ENCODE data around the gene ACBD5.
"Not testable (repeated sequence)": the region's sequence is repeated elsewhere in the genome, so short reads cannot be mapped to it uniquely, and the experiment has no call there.

ACBD5 gene, protein sequence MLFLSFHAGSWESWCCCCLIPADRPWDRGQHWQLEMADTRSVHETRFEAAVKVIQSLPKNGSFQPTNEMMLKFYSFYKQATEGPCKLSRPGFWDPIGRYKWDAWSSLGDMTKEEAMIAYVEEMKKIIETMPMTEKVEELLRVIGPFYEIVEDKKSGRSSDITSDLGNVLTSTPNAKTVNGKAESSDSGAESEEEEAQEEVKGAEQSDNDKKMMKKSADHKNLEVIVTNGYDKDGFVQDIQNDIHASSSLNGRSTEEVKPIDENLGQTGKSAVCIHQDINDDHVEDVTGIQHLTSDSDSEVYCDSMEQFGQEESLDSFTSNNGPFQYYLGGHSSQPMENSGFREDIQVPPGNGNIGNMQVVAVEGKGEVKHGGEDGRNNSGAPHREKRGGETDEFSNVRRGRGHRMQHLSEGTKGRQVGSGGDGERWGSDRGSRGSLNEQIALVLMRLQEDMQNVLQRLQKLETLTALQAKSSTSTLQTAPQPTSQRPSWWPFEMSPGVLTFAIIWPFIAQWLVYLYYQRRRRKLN

DNA sequence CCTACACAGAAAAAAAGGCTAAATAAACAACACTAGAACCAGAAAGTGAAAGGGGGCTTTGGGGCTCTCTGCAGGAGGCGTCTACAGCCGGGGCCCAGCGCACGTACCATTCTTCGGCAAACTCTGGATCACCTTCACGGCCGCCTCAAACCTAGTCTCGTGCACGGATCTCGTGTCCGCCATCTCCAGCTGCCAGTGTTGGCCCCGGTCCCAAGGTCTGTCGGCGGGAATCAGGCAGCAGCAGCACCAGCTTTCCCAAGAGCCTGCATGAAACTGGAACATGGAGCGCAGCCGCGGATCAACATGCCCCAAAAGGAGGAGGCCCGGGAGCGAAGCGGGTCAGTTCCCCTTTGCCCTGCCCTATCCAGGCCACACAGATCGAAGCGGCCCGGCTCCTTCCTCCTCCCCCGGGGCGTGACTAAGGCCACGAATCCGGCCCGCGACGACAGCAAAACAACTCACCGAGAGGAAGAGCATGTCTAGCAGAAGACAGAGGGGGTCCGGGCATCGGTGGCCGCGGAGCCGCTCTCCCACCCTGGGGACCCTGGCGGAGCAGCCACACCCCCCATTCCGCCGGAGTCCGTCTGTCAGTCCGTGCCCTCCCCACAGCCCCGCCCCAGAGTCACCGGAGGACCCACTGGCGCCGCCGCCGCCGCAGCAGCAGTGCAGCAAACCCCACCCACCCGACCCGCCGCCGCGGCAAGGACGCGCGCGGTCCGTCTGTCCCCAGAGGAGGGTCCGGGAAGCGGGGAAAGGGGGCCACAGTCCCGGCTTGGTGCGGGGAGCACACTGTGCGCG, at the start of gene ACBD5:
Gene ACBD5, minus strand, starts transcription at position 586 of the 798 bp plus-strand sequence. Its CDS starts 109 bp downstream, at position 477.
- DNase-seq = peak; percentile 15

DNA sequence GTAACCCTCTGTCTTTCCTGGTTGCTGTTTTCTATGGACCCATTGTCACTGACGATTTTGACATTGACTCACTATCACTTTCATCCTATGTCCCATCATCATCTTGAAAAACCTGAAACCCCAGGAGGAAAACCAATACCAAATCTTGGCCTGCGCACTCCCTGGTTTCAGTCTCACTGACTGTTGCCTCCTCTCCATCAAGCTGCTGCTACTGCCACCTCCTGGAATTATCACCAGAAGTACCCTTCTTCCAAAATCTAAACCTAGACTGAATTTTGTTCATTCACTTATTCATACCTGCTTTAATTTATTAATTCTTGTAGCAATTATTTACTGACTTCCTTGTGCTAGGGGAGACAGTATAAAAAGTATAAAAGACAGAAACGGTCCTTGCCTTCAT, 44.5 kb upstream of the ACBD5 start:
- DNase-seq = no peak

DNA sequence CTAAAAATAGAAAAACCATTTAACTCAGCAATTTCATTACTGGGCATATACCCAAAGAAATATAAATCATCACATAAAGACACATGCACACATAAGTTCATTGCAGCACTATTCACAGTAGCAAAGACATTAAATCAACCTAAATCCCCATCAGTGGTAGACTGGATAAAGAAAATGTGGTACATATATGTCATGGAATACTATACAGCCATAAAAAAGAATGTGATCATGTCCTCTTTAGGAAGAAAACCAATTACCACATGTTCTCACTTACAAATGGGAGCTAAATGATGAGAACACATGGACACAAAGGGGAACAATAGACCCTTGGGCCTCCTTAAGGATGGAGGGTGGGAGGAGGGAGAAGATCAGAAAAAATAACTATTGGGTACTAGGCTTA, 36.0 kb upstream of the ACBD5 start:
- DNase-seq = no peak

DNA sequence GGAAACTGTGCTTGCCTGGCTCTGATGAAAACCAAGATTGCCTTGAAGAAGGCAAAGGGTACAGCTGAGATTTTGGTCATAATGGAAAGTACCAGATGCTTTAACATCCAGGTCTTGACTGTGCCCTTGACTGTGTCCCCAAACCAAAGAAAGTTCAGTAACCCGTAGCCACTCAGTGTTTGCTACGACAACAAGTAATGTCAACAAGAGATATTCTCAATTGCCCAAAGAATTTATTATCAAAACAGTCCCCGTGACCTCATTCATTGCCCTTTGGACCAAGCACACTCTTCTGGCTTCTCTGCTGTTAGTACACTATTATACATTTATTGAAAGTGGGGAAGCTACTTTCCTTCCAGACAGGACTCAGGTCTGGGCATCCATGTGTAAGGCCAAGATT, 25.4 kb upstream of the ACBD5 start:
- not testable (repeated sequence) for DNase-seq

DNA sequence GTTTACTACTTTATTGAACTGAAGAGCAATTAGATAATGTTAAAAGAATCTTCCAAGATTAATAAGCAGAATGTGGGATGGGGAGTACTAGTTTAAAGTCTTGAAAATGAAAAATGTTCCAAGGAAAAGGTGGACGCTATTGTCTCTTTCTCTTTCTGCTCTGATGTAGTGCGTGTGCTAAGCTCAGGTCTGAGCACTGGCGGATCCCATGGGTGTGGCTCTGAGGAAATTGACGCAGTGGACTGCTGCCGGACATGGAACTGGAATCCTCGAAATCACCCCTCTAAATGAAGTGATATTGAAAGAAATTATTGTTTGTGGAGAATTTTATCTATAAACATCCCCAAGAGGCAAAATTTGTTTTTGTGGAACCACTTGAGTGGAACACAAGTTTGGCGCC, 22.2 kb upstream of the ACBD5 start:
- not testable (repeated sequence) for DNase-seq

DNA sequence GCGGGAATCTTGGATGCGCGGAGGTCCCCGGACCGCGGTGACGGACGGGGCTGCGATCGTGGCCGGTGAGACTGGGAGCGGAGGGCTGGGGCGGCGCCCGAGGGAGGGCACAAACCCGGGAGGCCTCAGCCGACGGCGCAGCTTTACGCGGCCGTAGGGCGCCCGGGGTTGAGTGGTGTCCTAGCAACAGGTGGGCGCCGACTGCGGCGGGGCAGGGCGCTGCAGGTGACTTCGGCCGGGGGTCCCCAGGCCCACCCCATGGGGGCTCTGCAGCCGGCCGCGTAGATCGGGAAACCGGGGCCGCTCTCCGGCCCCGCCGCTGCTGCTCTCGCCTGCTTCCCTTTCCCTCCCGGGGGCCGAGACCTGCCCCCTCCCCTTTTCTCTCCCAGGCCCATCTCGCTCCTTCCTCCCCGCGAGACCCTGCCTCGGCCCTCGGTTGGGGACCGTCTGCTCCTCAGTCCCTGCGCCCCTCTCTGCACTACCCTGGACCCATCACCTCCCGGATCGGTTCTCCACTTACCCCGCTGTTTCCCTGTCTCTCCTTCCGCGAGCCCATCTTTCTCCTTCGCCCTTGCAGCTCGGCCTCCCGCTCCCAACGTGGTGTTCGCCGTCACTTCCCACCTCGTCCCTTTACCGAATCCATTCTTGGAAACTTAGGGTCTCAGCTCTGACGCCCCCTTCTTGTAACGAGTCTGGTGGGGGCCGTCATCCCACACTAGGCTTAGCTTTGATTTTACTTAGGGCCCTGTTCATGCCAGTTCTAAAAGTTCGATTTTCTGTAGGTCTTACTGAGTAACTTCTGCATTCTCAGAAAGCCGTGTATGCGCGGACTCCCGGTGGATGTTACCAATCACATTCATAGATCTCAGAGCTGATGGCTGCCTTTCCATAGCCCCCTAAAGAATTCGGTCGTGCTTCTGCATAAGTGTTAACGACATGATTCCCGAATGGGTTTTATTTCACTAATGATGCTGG, 18.5 kb upstream of the ACBD5 start:
- DNase-seq = no peak

DNA sequence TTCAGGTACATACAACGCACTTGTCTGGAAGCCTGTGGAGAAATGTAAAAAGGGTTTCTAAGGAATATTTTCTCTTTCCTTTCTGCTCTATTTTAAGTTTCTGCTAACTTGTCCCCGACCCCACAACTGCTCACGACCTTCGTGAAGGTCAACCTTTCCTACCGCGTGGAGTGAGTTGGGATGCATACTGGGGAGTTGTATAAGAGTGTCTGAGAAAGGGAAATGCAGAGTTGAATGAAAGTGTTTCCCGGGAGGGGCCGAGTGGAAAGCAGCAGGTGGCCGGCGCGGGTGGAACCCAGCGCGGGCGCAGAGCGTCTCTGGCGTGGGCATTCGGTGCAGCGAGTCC, 17.9 kb upstream of the ACBD5 start:
- no peak for DNase-seq

DNA sequence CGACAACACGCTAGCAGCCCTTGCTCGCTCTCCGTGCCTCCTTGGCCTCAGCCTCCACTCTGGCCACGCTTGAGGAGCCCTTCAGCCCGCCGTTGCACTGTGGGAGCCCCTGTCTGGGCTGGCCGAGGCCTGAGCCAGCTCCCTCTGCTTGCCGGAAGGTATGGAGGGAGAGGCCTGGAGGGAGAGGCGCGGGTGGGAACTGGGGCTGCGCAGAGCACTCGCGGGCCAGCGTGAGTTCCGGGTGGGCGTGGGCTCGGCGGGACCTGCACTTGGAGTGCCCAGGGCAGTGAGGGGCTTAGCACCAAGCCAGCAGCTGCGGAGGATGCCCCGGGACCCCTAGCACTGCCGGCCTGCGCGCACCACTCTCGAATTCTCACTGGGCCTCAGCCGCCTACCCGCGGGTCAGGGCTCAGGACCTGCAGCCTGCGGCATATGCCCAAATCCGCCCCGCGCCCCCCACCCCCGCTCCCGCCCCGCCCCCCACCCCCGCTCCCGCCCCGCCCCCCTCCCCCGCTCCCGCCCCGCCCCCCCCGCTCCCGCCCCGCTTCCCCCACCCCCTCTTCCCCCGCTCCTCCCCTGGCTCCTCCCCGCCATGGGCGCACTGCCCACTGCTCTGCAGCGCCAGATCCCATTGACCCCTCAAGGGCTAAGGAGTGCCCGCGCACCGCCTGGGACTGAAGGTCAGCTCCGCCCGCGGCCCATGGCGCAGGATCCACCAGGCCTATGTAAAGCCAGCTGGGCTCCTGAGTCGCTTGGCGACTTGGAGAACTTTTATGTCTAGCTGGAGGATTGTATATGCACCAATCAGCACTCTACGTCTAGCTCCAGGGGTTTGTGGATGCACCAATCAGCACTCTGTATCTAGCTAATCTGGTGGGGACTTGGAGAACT, 15.9 kb upstream of the ACBD5 start:
- DNase-seq = no peak

DNA sequence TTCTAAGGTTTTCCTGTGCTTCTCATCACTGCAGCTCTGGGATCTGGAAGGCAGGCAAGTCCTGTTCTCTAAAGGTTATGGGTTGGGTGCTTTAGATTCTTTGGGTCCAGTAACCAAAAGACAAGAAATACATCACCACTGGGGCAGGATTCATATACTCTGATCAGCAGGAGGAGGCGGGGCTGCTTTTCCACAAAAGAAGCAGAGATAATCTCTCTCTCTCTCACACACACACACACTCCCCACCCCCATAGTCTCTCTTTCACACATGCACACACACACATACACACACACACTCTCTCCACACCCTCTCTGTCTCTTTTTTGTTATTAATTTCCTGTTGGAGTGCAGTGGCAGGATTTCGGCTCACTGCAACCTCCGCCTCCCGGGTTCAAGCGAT, 13.0 kb upstream of the ACBD5 start:
- DNase-seq = no peak

DNA sequence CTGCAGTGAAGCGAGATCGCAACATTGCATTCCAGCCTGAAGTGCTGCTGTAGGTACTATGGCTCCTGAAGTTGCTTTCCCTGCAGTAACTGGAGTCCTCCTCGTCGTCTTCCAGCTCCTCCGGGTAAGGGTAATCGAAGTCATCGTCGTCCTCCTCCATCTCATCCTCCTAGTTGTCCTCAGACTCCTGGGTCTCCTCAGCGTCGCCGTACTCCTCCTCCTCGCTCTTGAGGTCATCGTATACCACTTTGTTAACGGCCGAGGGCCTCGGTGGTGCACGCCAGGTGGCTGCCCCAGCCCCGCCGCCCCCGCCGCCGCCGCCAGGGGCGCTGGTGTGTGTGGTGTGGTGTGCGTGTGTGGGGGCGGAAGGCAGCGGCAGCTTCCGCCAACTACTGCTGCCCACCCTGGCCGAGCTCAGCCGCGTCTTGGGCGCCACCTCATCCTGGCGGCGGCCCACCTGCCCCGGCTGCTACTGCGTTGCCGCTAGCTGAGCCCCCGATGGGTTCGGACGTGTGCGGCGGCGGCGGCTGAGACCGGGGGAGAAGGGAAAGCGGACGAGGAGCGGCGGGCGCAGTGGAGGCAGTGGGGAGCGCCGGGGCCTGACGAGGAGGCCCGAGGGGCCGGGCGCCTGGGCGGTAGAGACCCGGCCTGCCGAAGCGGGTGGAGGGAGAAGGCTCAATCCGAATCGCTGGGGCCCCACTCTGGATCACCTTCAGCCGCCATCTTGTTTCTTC, 11.8 kb upstream of the ACBD5 start:
- no peak for DNase-seq

DNA sequence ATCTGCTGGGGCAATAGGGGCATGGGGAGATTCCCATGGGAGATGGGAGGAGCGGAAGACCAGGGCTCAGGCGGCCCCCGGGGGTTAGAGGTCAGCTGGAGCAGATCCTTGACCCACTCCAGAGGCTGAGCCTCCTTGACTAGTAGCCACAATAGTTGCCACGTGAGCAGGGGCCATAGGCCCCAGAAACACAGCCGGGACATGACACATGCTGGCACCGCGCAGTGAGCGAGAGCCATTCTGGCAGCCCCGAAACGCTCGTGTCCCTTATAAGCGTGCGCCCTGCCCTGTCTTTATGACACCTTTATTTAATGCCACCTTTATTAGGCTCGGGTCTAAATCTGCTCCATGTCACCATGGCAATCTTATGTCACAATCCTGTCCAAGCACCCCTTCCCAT, 11.0 kb upstream of the ACBD5 start:
- no peak for DNase-seq

DNA sequence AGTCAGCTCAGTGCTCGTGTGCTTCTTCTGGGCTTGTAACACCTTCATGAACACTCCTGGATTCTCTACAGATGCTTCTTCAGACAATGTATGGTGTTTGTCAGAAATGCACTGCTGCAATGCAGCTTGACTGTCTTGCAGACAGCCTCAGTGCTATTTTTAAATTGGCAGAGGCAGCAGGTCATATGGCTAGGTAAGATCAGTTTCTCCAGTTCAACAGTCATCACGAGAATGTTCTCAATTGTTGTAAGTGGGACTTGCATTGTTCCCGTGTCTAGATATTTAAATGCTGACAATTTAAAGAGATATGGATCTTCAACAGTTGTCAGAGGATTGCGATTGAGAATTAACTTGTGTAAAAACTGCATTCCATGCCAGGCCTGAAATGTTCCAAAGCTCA, 7.6 kb upstream of the ACBD5 start:
- no peak for DNase-seq

DNA sequence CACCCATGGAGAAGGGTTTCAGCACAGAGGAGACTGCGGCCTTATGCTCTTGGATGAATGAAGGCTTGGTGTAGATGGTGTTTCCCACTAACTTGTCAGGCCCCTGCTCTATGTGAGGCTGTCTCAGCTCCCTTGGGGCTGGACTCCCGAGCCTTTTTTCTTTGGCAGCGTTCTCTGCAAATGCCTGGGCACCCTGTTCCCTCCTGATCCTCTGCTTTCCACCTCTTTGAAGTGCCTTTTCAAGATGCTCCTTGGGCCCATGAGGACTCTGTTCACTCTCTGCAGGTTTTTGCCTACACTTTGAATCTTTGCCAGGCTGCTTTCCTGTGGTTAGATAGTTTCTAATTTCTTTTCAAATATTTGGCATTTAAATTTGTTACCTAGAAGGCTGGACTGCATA, 6.8 kb upstream of the ACBD5 start:
- DNase-seq = no peak

DNA sequence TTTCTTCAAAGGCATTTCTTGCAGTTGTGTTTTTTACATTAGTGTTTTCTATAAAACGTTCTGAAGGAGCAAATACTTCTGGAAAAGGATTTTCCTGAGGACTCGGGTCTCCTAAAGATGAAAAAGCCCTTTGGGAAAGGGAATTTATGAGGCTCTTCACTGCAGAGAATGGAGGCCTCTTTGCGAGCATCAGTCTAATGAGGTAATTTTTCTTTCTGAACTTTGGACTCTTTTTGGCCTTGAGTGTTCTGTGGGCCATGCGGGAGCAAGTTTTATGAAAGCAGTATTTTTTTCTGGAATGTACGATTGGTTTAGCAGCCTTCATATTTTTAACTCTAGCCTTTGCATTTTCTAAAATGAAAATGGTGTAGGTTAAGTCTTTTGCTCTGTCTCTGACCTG, 6.4 kb upstream of the ACBD5 start:
- no peak for DNase-seq

DNA sequence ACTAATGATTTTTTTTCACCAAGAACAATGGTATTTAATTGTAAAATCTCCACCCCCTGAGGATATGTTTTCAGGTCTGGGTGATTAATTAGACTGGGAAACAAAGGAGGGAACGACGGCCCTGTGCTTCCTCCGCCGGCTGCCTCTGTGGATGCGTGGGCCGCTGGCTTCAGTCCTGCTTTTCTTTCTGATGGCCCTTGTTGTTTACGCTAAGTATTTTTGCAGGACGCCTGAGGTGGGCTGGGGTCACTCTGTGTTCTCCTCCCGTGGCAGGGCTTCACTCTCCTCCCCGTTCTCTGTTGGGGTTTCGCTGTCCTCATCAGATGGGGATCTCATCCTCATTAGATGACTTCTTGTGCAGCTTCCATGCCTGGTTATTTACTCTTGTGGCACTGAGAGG, 5.2 kb upstream of the ACBD5 start:
- no peak for DNase-seq

DNA sequence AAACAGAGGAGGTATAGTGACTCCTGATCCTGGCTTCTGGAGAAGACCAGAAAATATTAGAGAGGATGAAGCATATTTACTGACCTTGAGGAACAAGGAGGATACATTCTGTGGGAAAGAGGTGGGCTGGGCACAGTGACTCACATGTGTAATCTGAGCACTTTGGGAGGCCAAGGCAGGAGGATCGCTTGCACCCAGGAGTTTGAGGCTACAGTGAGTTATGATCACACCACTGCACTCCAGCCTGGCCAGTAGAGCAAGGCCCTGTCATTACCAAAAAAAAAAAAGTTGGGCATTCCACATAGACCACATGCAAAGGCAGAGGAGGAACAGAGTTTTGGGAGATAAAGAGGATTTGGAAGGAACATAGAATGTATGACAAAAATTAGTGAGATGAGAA, 4.4 kb upstream of the ACBD5 start:
- DNase-seq = no peak

DNA sequence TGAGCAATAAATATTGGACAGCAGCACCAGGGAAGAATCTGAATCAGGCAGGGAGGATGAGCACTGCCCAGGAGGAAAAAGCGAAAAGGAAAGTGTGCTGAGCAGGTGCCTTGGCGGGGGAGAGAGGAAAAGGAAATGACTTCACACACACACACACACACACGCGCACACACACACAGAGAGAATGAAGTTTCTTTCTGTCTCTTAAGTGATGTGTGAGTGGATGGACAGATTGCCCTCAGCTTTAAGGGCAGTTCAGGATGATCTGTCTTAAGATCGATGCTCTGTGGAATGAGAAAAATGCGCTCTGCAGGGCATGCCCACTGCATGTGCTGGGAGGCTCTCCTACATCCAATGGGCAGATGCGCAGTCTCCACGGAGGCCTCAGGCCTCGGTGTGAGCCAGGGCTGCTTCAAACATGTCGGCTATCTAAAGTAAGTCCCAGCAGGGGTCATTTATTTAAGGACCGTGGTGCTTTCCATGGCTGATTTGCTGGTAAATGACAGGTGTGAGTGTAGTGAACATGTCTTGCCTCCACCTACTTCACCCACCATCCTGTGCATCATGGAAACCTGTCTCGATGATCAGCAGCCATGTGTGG, 2.5 kb upstream of the ACBD5 start:
- no peak for DNase-seq

DNA sequence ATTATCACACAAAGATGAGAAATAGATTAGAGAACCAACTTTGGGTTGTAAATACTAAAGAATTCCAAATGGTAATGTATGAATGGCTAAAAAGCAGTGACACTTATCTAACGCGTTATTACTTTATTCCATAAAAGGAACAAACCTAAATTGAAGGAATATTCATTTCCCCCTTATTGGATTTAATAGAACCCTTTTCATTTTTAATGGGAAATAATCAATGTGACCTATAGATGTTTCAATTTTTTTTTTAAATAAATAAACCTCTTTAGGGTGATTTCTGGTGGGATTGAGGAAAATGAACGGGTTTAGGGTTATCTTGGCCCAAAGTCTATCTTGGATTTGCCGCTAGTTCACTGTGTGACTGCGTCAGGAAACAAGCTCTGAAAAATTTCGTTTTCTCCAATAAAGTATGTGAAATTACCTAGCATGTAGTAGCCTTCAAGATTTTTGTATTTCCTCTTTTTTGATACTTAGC, 1.9 kb upstream of the ACBD5 start:
- DNase-seq = no peak

DNA sequence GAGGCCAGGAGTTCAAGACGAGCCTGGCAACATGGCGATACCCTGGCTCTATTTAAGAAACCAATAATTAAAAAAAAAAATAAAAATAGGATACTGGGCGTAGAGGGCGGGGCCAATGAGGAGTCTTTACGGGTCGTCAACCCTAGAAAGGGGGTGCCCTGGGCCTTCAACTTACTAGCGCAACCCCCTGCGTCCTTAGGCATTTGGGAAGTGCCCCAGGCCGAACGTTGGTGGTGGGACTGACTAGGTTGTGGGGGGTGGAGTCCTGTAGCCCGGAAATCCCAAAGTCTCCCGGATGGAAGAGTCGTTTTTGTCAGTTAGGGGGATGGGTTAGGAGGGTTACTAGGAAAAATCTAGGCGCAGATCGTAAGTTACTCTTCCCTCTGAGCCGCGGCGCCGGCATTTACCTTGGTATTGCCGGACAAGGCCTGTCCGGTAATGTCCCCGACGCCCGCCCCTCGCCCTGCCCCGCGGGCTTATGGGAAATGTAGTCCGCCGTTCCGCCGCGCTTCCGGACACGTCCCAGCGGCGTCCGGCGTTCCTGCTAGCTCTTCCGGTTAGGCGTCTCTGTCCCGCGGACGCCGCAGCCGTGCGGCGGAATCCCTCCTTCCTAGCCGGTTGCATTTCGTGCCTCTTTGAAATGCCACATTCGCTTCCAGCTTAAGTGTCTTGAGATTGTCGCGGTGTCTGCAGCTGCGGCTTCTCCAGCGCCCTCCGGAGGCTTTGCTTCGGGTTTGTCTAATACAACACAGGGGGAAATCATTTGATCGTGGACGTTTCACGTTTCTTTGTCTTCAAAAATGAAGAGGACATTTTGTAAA, 1.3 kb upstream of the ACBD5 start:
- DNase-seq = peak; percentile 57
